ENCODE results near the gene FMN2. TPM values are rescaled to one million over a fixed set of nuclear protein-coding genes. Genes with fewer than 3 reads are reported as not detected.

The FMN2 gene
- polyA plus RNA-seq, 3 donors: 5.1 to 7.4 (median 5.4) TPM

DNA sequence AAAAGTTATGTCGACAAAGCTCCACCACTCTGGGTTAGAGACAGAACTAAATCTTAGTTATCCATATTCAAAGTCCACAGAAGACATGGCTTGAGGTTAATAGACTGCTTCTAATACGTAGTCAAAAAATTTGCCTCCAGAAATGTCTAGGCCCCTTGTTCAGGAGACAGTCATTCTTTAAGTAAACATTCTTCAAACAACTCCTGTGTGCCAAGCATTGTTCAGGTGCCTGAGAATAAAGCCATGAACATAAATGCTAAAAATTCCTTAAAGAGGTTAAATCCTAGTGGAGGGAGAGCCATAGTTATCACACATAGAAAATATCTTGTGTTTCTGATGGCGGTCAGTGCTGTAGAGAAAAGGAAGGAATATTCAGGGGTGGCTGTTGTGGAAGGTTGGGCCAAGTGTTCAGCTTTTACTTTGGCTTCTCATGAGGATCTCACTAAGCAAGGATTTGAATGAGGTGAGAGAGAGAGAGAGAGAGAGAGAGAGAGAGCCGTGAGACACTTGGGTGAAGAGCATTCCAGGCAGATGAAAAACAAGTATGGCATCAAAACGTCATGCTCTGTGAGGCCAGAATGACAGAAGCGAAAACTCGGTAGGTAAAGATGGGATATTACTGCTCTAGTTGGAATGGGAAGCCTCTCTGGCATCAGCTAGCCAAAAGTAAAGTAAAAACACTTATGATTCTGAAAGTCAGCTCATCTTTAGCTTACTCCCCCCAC, 333.2 kb downstream of the FMN2 start:
- no peak for DNase-seq (ENCODE audit: extremely low read depth in 1 of 11, low read depth in 9 of 11, low spot score in 4 of 11)

GRCh38 chr1:240426051-240426450, 334.4 kb downstream of the FMN2 start:
- DNase-seq (ENCODE audit: extremely low read depth in 1 of 11, low read depth in 9 of 11, low spot score in 4 of 11): no peak

DNA sequence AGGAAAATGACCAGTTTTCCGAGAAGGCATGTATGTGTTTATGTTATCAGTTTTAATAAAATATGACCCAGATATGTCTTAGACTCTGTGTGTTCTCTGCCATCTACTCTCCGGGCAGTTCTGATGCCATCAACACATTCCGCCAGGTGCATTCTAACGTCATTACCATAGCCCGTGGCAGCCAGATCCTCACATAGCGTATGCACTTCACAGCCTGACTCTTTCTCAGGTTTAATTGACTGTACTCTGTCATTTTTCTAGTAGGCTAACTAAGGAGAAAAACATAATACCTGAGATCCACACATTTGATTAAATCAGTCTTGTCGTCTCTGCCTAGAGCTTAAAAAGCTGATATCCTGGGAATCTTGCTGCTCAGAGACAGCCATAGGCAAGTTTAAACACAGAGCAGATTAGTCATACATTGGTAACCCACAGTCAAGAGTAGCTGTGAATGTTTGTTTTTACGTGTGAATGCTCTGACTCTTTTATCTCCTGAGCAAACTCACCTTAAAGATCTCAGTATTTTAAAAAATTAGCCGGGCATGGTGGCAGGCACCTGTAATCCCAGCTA, 344.4 kb downstream of the FMN2 start:
- DNase-seq (ENCODE audit: extremely low read depth in 1 of 11, low read depth in 9 of 11, low spot score in 4 of 11): no peak

GRCh38 chr1:240441669-240442068, 350.0 kb downstream of the FMN2 start:
- no peak for DNase-seq (ENCODE audit: extremely low read depth in 1 of 11, low read depth in 9 of 11, low spot score in 4 of 11)

DNA sequence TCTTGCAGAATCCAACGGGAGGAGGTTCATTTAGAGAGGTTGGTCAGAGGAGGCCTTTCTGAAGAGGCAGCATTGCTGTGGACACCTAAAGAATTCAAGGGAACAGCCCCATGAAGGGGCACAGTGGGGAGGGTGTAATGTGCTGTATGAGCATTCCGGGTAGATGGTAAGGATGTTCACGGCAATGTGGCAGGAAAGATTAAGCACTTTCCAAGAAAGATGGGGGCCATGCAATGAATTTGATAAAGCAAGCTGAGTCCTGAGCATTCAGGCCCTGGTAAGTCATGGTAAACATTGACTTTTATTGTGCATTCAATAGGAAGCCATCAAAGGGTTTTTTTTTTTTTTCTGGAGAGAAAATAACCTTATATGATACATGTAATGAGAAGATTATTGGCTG, 353.7 kb downstream of the FMN2 start:
- no peak for DNase-seq (ENCODE audit: extremely low read depth in 1 of 11, low read depth in 9 of 11, low spot score in 4 of 11)

- DNase-seq (ENCODE audit: extremely low read depth in 1 of 11, low read depth in 9 of 11, low spot score in 4 of 11): no peak
These were observed 363.6 kb downstream of the FMN2 start for GRCh38 chr1:240455228-240455821.

- DNase-seq (ENCODE audit: extremely low read depth in 1 of 11, low read depth in 9 of 11, low spot score in 4 of 11): no peak
These were observed 365.5 kb downstream of the FMN2 start for GRCh38 chr1:240457203-240457602.

GRCh38 chr1:240462277-240462676, 370.6 kb downstream of the FMN2 start:
- DNase-seq (ENCODE audit: extremely low read depth in 1 of 11, low read depth in 9 of 11, low spot score in 4 of 11): no peak

- DNase-seq (ENCODE audit: extremely low read depth in 1 of 11, low read depth in 9 of 11, low spot score in 4 of 11): no peak
These were observed 371.2 kb downstream of the FMN2 start for GRCh38 chr1:240462766-240463395.

GRCh38 chr1:240464099-240464498, 372.4 kb downstream of the FMN2 start:
- DNase-seq (ENCODE audit: extremely low read depth in 1 of 11, low read depth in 9 of 11, low spot score in 4 of 11): no peak

GRCh38 chr1:240465531-240465940, 373.9 kb downstream of the FMN2 start:
- peak in 1 of 11 donors; percentile 2 for DNase-seq (ENCODE audit: extremely low read depth in 1 of 11, low read depth in 9 of 11, low spot score in 4 of 11)

DNA sequence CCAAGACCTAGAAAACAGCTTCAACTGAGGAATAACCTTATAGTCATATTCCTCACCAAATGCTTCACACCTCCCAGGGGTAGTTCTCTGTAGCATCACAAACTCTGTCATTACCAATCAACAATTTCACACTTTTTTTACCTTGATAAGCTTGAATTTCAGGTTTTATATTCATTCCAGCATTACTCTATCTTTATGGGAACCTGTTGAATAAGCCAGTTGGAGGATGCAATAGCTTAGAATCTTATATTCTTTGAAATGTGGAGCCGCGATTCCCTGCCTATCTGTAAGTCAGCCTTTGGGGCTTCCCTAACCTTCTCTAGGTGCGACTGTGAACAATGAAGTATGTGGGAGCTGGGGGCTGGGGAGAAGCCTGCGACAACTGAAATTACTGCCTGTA, 374.8 kb downstream of the FMN2 start:
- no peak for DNase-seq (ENCODE audit: extremely low read depth in 1 of 11, low read depth in 9 of 11, low spot score in 4 of 11)

- DNase-seq (ENCODE audit: extremely low read depth in 1 of 11, low read depth in 9 of 11, low spot score in 4 of 11): no peak
These were observed 376.2 kb downstream of the FMN2 start for GRCh38 chr1:240467895-240468294.

DNA sequence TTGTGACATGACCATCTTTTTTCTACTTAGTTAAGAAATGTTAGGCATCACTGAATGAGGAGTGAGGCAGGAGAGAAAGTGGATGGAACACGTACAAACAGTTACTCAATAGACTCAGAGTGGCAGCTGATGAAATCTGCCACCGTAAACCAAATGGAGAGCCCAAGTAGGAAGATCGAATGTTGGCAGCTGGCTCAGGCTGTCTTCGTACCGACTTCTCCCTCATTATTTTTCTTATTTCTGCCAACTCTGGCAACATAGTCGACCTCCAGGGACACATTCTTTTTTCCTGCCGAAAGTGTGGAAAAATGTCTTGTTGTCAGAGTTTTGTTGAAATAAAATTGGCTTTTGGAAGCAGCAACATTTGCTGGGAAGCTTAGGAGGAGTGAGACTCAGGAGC, 377.0 kb downstream of the FMN2 start:
- DNase-seq (ENCODE audit: extremely low read depth in 1 of 11, low read depth in 9 of 11, low spot score in 4 of 11): no peak

GRCh38 chr1:240474133-240474614, 382.5 kb downstream of the FMN2 start:
- no peak for DNase-seq (ENCODE audit: extremely low read depth in 1 of 11, low read depth in 9 of 11, low spot score in 4 of 11)

- DNase-seq (ENCODE audit: extremely low read depth in 1 of 11, low read depth in 9 of 11, low spot score in 4 of 11): no peak
These were observed 384.1 kb downstream of the FMN2 start for GRCh38 chr1:240475832-240476231.

DNA sequence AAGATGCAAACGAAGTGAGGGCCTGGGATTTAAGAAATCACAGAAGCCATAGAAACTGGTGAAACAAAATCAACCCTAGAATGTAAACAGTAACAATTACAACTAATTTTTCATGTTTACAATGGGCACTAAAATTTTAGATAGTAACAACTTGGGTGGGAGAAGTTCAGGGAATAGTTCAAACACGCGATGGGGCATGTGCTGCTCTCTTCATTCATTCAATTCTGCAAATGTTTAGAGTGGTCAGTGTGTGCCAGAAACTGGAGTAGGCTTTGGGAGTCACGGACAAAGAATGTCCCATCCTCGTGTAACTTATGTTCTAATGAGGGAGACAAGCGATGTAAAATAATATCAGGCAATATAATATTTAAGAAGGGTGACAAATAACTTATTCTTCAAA, 386.9 kb downstream of the FMN2 start:
- DNase-seq (ENCODE audit: extremely low read depth in 1 of 11, low read depth in 9 of 11, low spot score in 4 of 11): no peak

DNA sequence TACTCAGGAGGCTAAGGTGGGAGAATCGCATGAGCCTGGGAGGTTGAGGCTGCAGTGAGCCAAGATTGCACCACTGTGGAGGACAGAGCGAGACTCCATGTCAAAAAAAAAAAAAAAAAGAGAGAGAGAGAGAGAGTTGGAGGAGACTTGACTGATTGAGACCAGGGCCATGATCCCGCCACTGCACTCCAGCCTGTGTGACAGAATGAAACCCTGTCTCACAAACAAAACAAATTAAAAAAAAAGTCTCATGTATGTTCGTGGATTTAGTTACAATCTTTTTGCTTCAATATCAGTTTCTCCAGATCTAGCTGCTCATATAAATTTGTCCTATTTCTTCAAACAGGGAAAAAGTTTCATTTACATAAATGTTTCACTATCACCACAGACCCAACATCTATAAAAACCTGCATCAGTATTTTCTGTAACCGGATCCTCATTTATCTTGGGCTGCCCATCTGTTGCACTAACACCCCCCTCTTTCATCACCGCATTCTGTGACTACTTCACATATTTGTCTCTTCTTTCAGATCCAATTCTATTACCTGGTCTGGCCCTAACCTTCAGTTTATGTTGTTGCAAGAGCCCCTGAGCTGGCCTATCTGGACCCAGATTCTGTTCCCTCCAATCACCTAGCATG, 393.2 kb downstream of the FMN2 start:
- no peak for DNase-seq (ENCODE audit: extremely low read depth in 1 of 11, low read depth in 9 of 11, low spot score in 4 of 11)

DNA sequence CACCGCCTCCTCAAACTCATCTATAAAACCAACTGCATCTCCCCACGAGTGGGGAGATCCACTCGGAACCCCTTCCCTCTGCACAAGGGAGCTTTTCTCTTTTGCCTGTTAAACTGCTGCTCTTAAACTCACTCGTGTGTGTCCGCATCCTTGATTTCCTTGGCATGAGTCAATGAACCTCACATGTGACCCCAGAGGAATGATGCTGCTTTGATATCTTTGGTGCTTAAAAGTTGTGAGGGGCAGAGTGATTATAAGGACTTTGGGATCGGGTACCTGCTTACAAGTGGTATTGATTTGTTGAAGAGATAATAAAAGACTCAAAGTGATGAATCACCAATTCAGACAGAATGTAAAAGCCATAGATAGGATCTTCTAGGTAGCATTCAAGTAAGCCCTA, 394.9 kb downstream of the FMN2 start:
- DNase-seq (ENCODE audit: extremely low read depth in 1 of 11, low read depth in 9 of 11, low spot score in 4 of 11): no peak

DNA sequence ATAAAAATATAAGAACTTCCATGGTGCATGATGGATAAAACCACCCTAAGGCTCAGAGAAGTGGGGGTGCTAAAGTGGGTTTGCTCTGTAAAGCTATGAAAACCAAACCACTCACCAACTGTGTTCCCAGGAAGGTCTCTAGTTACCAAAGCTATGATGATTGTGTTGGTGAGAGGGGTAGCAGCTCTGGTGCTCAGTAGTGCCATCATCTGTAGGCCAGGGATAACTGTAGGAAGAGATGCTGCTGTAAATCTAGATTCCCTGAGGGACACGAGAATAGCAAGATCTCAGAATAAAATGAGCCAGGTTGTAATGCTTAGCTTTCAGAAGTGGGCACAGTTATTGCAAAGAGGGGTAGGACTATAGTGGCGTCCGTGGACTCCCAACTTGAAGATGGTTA, 395.8 kb downstream of the FMN2 start:
- no peak for DNase-seq (ENCODE audit: extremely low read depth in 1 of 11, low read depth in 9 of 11, low spot score in 4 of 11)

Data from renal cortex interstitium (tissue), 11 donors.